8988T (cell line): Measurements from ENCODE around the gene HSD11B1L.

Experiments used
- DNase-seq: peaks from one replicate; pipeline ENCODE4 v3.0.0; 2011

Gene HSD11B1L

DNA sequence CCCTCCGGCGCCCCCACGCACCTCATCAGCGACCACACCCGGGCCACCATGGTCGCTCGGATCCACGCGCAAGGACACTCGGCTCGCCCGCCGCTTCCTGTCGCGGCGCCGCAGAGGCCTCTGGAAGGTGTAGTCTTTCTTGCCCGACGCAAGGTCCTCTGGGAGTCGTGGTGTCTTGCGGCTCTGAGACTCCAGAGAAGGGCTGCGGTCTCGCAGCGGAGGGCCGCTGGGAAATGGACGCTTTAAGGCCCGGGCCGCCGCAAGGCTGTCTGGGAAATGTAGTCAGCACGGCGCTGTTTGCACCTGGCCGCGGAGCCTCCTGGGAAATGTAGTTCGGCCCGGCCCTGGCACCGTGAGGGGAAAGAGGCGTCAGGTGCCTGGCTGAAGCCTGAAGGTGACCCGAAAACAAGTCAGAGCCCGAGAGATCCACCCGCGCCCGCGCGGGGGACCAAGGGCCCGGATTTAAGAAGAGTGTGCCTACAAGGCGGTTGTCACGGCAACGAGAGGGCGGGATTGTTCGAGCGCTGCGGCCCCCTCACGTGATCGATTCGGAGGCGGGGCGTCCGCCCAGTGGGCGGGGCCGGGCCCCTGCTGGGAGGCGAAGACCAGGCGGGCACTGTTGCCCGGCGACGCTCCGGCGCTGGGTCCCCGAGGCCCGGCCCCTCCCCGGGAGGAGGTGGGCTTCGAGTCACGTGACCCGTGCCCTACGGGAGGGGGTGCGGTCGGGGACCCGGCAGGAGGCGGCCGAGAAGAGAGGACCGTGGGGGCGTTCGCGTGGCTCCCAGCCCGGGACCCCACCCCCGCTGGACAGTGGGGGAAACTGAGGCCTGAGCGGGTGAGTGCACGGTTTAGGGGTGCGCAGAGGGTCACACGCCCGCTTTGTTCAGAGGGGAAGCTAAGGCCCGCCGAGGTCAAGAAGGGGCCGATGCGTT is at the start of gene HSD11B1L, which contains the start of gene MICOS13:
HSD11B1L (plus strand) TSS at position 591 of the 932 bp plus-strand sequence. CDS start 3,806 bp downstream, outside the sequence.
MICOS13 (minus strand) TSS at position 80 of the 932 bp plus-strand sequence; CDS start at position 50, 30 bp downstream.
- DNase-seq = peak; percentile 81

DNA sequence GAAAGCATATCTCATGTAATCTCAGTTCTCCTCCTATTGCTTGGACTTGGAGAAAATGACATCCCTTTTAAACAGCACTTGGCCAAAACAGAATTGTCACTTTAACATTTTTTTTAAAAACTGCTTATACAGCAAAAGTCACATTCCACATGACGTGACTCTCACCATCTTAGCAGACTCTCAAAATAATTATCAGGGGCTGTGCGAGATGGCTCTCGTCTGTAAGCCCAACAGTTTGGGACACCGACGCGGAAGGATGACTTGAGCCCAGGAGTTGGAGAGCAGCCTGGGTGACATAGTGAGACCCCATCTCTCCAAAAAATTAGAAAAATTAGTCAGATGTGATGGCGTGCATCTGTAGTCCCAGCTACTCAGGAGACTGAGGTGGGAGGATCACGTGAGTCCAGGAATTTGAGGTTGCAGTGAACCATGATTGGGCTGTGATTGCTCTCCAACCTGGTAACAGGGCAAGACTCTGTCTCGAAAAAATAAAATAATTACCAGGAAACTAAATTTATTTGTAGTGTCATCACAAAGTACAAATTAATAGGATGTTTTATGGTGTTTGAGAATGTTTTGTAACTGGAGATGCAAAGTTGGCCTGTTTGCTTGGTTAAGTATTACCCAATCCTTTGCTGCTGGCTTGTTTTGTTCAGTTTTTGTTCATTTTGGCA is 49.1 kb upstream of the HSD11B1L start:
- no peak for DNase-seq

DNA sequence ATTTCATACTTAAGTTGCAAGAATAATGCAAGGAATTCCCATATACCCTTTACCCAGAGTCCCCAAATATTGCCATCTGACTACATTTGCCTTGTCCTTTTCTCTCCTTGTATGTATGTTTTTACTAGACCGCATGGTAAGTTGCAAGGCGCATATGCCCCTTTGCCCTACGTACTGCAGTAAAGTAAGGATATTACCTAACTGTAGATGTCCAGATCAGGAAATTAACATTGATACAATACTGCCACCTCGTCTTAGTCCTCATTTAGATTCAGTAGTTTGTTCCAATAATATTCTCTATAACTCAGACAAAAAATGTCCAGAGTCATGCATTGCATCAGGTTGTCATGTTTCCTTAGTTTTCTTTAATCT is 48.6 kb upstream of the HSD11B1L start:
- DNase-seq = no peak

DNA sequence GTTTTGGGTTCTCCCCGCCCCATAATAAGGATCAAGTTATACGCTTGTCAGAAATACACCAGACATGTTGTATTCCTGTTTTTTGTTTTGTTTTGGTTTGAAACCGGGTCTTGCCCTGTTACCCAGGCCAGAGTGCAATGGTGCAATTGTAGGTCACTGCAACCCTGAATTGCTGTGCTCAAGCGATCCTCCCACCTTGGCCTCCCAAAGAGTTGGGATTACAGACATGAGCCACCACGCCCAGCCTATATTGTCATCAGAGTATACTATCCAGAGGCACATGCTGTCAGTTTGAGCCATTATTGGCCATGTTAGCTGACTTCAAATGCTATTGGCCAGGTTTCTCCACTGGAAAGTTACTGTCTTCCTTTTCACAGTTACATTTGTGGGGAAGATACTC is 48.2 kb upstream of the HSD11B1L start:
- DNase-seq = no peak

DNA sequence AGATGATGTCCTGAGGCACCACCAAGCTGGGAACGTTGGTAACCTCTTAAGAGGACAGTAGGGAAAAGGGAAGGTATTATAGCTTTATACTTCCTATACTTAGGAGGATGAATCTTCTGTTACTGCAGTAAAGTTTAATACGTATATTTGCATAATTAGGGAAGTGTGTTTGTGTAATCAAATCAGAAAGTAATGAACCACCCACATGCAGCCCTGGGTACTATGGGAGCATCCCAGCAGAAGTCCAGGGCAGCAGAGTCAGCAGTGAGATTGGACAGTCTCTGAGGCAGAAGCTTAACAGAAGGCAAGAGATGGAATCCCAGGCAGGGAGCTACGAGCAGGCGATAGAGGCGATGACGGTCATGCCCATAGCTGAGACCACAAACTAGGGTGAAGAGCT is 45.4 kb upstream of the HSD11B1L start:
- DNase-seq = no peak

GRCh38 chr19:5637971-5638370 is 42.9 kb upstream of the HSD11B1L start:
- no peak for DNase-seq

GRCh38 chr19:5641171-5641570 is 39.7 kb upstream of the HSD11B1L start:
- DNase-seq = no peak

- no peak for DNase-seq
Observed at GRCh38 chr19:5642204-5642603, 38.6 kb upstream of the HSD11B1L start.

DNA sequence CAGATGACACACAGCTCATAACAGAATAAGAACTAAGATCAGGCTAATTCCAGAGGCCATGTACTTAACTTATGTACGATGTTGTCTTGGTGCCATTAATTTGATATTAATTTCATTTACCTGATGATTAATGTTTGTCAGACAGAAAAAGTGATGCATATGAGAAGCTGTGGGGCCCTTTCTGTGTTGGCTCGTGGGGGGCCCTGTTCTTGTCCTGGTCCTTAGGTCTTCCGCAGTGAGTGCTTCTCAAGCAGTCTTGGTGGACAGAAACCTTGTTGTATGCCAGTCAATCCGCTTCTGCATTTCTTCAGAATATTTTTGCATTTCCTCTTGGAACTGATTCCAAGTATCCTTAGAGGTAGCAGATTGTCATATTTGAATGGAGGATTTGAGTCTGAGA is 37.8 kb upstream of the HSD11B1L start:
- DNase-seq = no peak

GRCh38 chr19:5644037-5644436 is 36.8 kb upstream of the HSD11B1L start:
- DNase-seq = no peak

DNA sequence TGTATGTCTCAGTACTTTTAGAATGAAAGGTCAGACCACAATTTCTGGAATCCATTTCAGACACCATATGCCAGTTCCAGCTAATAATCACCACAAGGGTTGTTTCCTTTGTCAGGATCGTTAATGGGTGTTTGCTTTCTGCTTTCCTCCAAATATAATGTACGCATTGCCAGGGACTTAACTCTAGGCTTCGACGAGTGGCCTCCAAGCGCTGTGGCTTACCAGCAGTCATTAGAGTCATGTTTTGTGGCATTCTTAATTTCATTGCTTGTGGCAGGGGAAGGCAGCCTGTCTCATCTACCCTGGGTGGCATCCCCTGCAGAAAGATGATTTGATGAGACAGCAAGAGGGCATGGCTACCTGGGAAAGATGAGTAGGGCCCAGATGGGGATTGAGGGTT is 35.4 kb upstream of the HSD11B1L start:
- DNase-seq = no peak

DNA sequence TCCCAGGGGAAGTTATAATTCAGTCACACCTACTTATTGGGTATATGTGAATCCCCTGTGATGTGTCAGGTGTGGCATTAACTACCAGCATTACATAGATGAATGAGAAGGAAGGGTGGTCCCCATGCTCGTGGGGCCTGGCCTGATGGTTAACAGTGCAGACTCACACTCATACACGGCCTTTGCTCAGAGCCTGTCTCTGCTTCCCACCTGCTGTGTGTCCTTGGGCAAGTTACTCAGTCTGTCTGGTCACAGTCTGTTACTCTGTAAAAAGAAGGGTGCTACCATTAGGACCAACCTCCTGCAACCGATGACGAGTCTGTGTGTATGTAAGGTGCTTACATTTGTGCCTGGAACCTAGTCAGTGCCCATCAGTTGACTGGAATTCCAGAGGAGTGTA is 34.1 kb upstream of the HSD11B1L start:
- DNase-seq = no peak

DNA sequence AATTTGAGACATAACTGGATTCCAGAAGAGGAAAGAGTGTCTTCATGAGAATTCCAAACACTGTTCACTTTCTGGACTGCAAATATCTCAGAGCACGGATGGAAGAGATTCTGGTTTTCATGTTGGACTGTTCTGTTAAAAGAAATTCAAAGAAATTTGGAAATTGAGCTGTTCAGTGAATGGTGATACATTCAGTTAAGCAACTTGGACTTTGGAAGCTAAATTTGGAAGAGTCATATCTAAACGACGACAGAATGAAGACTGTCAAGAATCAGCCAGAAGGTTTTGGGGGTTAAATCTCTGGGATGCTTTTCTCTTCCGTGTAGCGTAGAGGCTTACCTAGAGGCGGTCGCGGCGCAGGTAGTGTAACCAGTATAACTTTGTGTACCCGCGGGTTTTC is 32.4 kb upstream of the HSD11B1L start:
- DNase-seq = no peak

DNA sequence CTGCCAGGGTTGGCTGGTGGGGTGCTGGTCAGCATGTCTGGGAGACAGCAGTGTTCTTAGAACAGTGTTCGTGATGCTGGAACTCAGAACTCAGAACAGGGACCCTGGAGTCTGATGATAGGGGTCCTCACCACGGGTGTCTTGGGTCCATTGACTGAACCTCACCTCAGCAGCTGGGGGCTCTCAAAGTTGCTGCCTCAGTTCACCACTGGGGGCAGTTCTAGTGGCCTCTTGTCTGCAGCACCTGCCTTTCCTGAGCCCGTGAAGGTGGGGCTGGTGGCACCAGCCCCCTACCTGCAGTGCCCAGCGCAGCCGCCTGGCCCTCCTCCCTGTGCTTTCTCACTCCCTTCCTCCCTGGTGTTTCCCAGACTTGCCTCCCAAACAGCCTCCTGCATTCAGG is 29.5 kb upstream of the HSD11B1L start:
- no peak for DNase-seq

- DNase-seq = no peak
Observed at GRCh38 chr19:5652261-5652660, 28.6 kb upstream of the HSD11B1L start.

DNA sequence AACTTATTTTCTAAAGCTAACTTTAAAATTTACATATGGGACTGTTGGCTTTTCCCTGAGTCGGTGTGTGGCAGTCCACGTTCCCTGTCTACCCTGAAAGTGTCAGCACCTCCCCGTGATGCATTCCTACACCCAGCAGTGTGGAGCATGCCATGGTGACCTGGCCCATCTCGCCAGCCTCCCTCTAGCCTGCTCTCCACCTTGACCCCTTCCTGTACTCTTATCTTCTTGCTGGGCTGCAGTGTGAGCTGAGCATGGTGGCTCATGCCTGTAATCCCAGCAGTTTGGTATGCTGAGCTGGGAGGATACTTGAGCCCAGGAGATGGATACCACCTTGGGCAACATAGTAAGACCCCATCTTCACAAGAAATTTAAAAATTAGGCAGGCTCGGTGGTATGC is 25.9 kb upstream of the HSD11B1L start:
- no peak for DNase-seq

DNA sequence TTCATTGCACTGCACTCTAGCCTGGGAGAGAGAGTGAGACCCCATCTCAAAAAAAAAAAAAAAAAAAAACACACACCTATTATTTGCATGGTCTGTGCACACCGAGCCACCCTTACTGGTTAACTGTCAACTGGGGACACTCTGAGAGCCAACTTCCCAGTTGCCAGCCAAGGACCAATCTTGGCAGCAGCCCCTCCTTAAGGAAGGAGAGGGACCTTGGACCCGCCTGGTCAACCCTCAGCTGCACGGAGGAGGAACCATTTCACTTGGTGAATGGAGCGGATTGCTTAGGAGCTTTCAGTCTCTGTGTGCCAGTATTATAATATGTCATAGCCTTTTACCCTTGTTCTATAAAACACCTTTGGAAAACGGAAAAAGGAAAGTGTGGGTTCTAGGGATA is 25.4 kb upstream of the HSD11B1L start:
- DNase-seq = no peak

GRCh38 chr19:5661483-5661882 is 19.3 kb upstream of the HSD11B1L start:
- no peak for DNase-seq

DNA sequence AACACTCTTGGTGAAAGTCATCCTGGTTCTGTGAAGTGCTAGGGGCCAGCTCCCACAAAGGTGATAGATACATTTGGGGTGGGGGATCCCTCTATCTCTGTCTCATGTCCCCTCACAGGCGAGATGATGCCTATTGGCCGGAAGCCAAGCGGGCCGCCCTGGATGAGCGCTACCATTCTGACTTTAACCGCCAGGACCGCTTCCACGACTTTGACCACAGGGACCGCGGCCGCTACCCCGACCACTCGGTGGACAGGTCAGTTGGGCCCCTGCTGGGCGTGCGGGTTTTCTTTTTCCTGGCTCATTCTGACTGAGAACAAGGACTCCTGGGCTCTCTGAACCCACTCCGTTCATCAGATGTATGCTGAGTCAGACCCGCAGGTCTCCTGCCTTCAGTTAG is 16.9 kb upstream of the HSD11B1L start:
- no peak for DNase-seq

GRCh38 chr19:5664515-5664914 is 16.3 kb upstream of the HSD11B1L start:
- DNase-seq = no peak

- DNase-seq = no peak
Observed at GRCh38 chr19:5665781-5666513, 14.9 kb upstream of the HSD11B1L start.

GRCh38 chr19:5666921-5667610 is 13.8 kb upstream of the HSD11B1L start:
- DNase-seq = no peak

DNA sequence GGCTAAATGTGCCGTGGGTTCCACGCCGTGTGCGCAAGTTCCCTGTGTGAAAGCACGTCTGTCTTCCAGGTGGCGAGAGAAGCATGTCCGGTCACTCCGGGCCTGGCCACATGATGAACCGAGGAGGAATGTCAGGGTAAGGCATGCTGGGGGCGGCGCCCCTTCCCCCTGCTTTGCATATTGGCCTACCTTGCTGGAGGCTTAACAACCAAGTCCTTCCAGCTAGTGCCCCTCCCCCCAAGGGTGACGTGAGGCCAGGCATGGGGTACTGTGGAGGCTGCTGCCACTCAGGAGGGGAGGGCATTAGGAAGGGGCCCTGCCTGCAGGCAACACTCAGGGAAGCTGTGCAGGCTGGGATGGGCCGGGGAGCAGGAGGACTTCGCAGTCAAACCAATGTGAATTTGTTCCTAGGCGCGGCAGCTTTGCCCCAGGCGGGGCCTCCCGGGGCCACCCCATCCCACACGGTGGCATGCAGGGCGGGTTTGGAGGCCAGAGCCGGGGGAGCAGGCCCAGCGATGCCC is 13.0 kb upstream of the HSD11B1L start:
- no peak for DNase-seq
